Smooth muscle cell (in vitro differentiated cells): ENCODE data around the gene DNAJC30. TPM values are rescaled to one million over a fixed set of nuclear protein-coding genes. Genes with fewer than 3 reads are reported as not detected.
A peak's percentile ranks its signal among the peaks of the same experiment; 100 is the strongest.

Source experiments
- DNase-seq: peaks from one replicate; lab custom pipeline; 2025; ENCODE audit not compliant: unreplicated experiment; lab: John Stamatoyannopoulos, UW
- H2AFZ ChIP-seq: fragments of 200-600 bp; sonication (generic); 2 replicates; pipeline ENCODE4 v1.6.0; 2016; ENCODE audit warnings: antibody characterized with exemption, low read depth, mild to moderate bottlenecking
- H3F3A ChIP-seq: fragments of 200-600 bp; sonication (generic); 2 replicates; pipeline ENCODE4 v1.6.0; 2017; ENCODE audit warnings: antibody characterized with exemption, low read depth
- H3K27ac ChIP-seq: fragments of 200-600 bp; sonication (generic); 2 replicates; pipeline ENCODE4 v1.5.1; 2016; ENCODE audit warnings: low read depth, mild to moderate bottlenecking
- H3K27me3 ChIP-seq: fragments of 200-600 bp; sonication (generic); 2 replicates; pipeline ENCODE4 v1.6.1; 2016; ENCODE audit warnings: low read depth, mild to moderate bottlenecking
- H3K36me3 ChIP-seq: fragments of 200-600 bp; sonication (generic); 2 replicates; pipeline ENCODE4 v1.5.1; 2016; ENCODE audit warnings: low read depth
- H3K4me1 ChIP-seq: fragments of 200-600 bp; sonication (generic); 2 replicates; pipeline ENCODE4 v1.5.1; 2016; ENCODE audit warnings: low read depth
- H3K4me2 ChIP-seq: fragments of 200-600 bp; sonication (generic); 2 replicates; pipeline ENCODE4 v1.6.0; 2016; ENCODE audit warnings: mild to moderate bottlenecking
- H3K4me3 ChIP-seq: fragments of 200-600 bp; sonication (generic); 2 replicates; pipeline ENCODE4 v1.5.1; 2016; ENCODE audit warnings: mild to moderate bottlenecking
- H3K79me2 ChIP-seq: fragments of 200-600 bp; sonication (generic); 2 replicates; pipeline ENCODE4 v1.6.0; 2016; ENCODE audit warnings: low read depth, mild to moderate bottlenecking
- H3K9ac ChIP-seq: fragments of 200-600 bp; sonication (generic); 2 replicates; pipeline ENCODE4 v1.6.0; 2016; ENCODE audit warnings: low read depth
- H3K9me3 ChIP-seq: fragments of 200-600 bp; sonication (generic); replicated peaks from 2 replicates; pipeline ENCODE4 v1.5.1; 2016; ENCODE audit warnings: low read depth
- H4K20me1 ChIP-seq: fragments of 200-600 bp; sonication (generic); 2 replicates; pipeline ENCODE4 v1.6.0; 2016; ENCODE audit warnings: low read depth
- WGBS: methylation state at CpG from one replicate; pipeline ENCODE4 v1.1.7; 2016; ENCODE audit warnings: low lambda C conversion rate; 5-methylcytosine and 5-hydroxymethylcytosine counted together
- polyA plus RNA-seq: library from polyadenylated mRNA; unstranded; fragments of >200 nt; fragmentation: Nextera tagmentation; extraction: Ambion mirVana; gene quantifications from 2 replicates; pipeline ENCODE4 v1.2.1, GENCODE V29; 2016
- total RNA-seq: library from RNA; depleted of rRNA; stranded (reverse); fragments of >200 nt; gene quantifications from 2 replicates; pipeline ENCODE4 v1.2.3, GENCODE V29; 2014
- TF ChIP-seq, protein P1 (sequence below): fragments of 200-600 bp; sonication (generic); IDR thresholded peaks from 2 replicates; pipeline ENCODE4 v1.5.1; 2017; ENCODE audit warnings: borderline replicate concordance, mild to moderate bottlenecking, antibody characterized with exemption; ENCODE audit not compliant: insufficient read depth, poor library complexity, severe bottlenecking

DNAJC30 gene
- total RNA-seq (1.2 and 1.4 TPM in 2 replicates), polyA plus RNA-seq (4.6 and 6.2 TPM in 2 replicates)

DNA sequence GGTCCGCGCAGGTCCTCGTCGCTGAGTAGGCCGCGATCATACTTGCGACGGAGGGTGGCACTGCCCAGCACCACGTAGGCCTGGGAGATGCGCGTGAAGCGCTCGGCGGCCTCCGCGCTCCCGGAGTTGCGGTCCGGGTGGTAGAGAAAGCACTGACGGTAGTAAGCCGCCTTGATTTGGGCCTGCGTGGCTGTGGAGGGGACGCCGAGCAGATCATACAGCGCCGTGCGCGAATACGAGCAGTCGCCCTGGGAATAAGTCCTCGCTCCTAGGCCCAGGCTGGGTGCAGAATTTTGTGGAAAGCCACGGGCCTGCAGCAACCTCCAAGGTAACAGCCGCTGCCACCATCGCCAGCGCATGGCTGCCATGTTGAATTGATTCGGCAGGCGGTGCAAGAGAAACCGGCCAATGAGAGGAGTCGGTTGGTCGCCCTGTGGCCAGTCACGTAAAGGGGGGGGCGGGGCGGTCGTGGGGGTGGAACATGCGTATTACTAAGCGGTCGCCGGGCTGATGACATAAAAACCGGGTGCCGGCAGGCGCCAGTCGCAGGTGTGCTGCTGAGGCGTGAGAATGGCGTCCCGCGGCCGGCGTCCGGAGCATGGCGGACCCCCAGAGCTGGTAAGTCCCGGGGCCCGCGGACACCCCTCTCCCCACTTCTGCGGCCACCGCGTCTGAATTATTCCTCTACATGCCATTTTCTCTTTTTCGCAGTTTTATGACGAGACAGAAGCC lies at the start of gene DNAJC30, which contains the start of gene BUD23:
Gene DNAJC30, minus strand, starts transcription at position 398 of the 732 bp plus-strand sequence. Its CDS starts 30 bp downstream, at position 368.
Gene BUD23, plus strand, starts transcription at position 542 of the 732 bp plus-strand sequence. Its CDS starts 29 bp downstream, at position 571.
- Histone ChIP-seq H4K20me1 (peaks cover 21% of the 10 kb centered on the region), H3K27ac (peak within 1 kb of the TSS; percentile 75), H2AFZ (peak within 1 kb of the TSS; percentile 98), H3F3A (no peaks in the 10 kb centered on the region), H3K36me3 (no peaks in the 10 kb centered on the region), H3K4me2 (peak within 1 kb of the TSS; percentile 99), H3K9me3 (no peaks in the 10 kb centered on the region), H3K4me3 (peak within 1 kb of the TSS; percentile 100), H3K4me1 (peaks cover 18% of the 10 kb centered on the region), H3K9ac (peak within 1 kb of the TSS; percentile 90), H3K27me3 (no peaks in the 10 kb centered on the region), H3K79me2 (peaks cover 56% of the 10 kb centered on the region)
- TF ChIP-seq, protein P1, sequence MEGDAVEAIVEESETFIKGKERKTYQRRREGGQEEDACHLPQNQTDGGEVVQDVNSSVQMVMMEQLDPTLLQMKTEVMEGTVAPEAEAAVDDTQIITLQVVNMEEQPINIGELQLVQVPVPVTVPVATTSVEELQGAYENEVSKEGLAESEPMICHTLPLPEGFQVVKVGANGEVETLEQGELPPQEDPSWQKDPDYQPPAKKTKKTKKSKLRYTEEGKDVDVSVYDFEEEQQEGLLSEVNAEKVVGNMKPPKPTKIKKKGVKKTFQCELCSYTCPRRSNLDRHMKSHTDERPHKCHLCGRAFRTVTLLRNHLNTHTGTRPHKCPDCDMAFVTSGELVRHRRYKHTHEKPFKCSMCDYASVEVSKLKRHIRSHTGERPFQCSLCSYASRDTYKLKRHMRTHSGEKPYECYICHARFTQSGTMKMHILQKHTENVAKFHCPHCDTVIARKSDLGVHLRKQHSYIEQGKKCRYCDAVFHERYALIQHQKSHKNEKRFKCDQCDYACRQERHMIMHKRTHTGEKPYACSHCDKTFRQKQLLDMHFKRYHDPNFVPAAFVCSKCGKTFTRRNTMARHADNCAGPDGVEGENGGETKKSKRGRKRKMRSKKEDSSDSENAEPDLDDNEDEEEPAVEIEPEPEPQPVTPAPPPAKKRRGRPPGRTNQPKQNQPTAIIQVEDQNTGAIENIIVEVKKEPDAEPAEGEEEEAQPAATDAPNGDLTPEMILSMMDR = no peak
- DNase-seq = peak; percentile 95
- WGBS = 1% methylated on average over 65 of the region's 68 CpGs

DNA sequence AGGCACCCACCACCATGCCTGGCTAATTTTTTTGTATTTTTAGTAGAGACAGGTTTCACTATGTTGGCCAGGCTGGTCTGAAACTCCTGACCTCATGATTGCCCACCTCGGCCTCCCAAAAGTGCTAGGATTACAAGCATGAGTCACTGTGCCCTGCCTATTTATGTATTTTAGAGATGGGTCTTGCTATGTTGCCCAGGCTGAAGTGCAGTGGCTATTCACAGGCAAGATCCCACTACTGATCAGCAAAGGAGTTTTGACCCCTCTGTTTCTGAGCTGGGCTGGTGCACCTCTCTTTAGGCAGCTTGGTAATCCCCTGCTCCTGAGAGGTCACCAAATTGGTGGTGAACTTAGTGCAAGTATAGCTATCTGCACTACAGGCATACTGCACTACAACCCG lies 49.1 kb upstream of the DNAJC30 start:
- WGBS = 79% methylated on average over 2 of the region's 2 CpGs
- TF ChIP-seq, protein P1 = no peak
- no peaks in the 10 kb centered on the region for H4K20me1 ChIP-seq

GRCh38 chr7:73730485-73730884 lies 47.2 kb upstream of the DNAJC30 start:
- H2AFZ ChIP-seq = no peak overlapping the region
- DNase-seq = no peak
- no peaks in the 10 kb centered on the region for H3K4me1 ChIP-seq
- no peak overlapping the region for H3K27ac ChIP-seq
- no peaks in the 10 kb centered on the region for H3F3A ChIP-seq
- no peak overlapping the region for H3K4me2 ChIP-seq
- H3K4me3 ChIP-seq = no peak overlapping the region
- H4K20me1 ChIP-seq = no peaks in the 10 kb centered on the region
- no peaks in the 10 kb centered on the region for H3K27me3 ChIP-seq
- no peaks in the 10 kb centered on the region for H3K36me3 ChIP-seq
- H3K79me2 ChIP-seq = no peaks in the 10 kb centered on the region
- WGBS = 56% methylated on average over 3 of the region's 3 CpGs
- TF ChIP-seq, protein P1 = no peak
- H3K9me3 ChIP-seq = no peaks in the 10 kb centered on the region
- no peak overlapping the region for H3K9ac ChIP-seq

More for the DNA sequence above, 49.1 kb upstream of the DNAJC30 start:
- Histone ChIP-seq H3K9ac (no peak overlapping the region), H3K27ac (no peak overlapping the region), H3K27me3 (no peaks in the 10 kb centered on the region), H3K4me2 (no peak overlapping the region), H3K79me2 (no peaks in the 10 kb centered on the region), H3K4me1 (no peaks in the 10 kb centered on the region), H3K36me3 (no peaks in the 10 kb centered on the region), H3F3A (no peaks in the 10 kb centered on the region), H3K9me3 (no peaks in the 10 kb centered on the region), H2AFZ (no peak overlapping the region), H3K4me3 (no peak overlapping the region)
- DNase-seq = no peak

- TF ChIP-seq, protein P1 = no peak
- H3K4me1 ChIP-seq = no peaks in the 10 kb centered on the region
- no peaks in the 10 kb centered on the region for H3K79me2 ChIP-seq
Observed at GRCh38 chr7:73728551-73728950, 45.3 kb upstream of the DNAJC30 start.

More at GRCh38 chr7:73728551-73728950, 45.3 kb upstream of the DNAJC30 start:
- Histone ChIP-seq H3K27ac (no peak overlapping the region), H3K9me3 (no peaks in the 10 kb centered on the region), H3F3A (no peaks in the 10 kb centered on the region), H4K20me1 (no peaks in the 10 kb centered on the region), H3K9ac (no peak overlapping the region), H2AFZ (no peak overlapping the region), H3K4me2 (no peak overlapping the region), H3K4me3 (no peak overlapping the region), H3K27me3 (no peaks in the 10 kb centered on the region), H3K36me3 (no peaks in the 10 kb centered on the region)
- WGBS = 78% methylated on average over 5 of the region's 5 CpGs
- no peak for DNase-seq
